ENCODE data around the gene NCOA1.

DNA sequence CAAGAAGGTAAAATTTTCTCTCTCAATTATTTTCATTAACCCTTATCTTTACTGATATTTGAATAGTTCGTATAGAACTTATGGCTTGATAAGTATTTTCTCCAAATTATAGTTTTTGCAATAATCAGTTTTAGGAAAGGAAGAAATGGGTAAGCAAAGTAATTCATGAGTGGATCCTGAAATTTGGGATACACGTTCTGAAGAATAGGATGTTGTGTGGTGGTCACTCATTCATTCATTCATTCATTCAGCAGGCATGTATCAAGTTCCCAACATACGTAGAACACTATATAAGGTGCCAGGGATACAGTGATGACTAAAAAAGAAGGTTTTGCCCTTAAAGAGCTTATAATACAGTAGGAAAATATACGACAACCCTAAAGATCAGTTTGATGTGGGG lies 206.7 kb downstream of the NCOA1 start:
- TF ChIP-seq, protein P1, sequence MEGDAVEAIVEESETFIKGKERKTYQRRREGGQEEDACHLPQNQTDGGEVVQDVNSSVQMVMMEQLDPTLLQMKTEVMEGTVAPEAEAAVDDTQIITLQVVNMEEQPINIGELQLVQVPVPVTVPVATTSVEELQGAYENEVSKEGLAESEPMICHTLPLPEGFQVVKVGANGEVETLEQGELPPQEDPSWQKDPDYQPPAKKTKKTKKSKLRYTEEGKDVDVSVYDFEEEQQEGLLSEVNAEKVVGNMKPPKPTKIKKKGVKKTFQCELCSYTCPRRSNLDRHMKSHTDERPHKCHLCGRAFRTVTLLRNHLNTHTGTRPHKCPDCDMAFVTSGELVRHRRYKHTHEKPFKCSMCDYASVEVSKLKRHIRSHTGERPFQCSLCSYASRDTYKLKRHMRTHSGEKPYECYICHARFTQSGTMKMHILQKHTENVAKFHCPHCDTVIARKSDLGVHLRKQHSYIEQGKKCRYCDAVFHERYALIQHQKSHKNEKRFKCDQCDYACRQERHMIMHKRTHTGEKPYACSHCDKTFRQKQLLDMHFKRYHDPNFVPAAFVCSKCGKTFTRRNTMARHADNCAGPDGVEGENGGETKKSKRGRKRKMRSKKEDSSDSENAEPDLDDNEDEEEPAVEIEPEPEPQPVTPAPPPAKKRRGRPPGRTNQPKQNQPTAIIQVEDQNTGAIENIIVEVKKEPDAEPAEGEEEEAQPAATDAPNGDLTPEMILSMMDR (IDR thresholded peaks at IDR 0.05; ENCODE audit: poor library complexity) = no peak
- TF ChIP-seq EZH2phosphoT487 (IDR thresholded peaks at IDR 0.05; ENCODE audit: low read depth, severe bottlenecking, unreplicated experiment) = no peak
- no peak for TF ChIP-seq EZH2 (IDR thresholded peaks at IDR 0.05; ENCODE audit: borderline replicate concordance)
